HepG2 (cell line): ENCODE data around the gene PCBP1. TPM values are rescaled to one million over a fixed set of nuclear protein-coding genes. Genes with fewer than 3 reads are reported as not detected.

Source experiments
- DNMT3B ChIP-seq: conservative IDR thresholded peaks from 2 replicates; pipeline ENCODE4 v1.6.1; 2016; ENCODE audit warnings: missing biosample characterization, control low read depth
- ESRRA ChIP-seq: sonication (generic); formaldehyde crosslinking; IDR thresholded peaks from 2 replicates; pipeline ENCODE4 v1.5.1; 2020; ENCODE audit warnings: mild to moderate bottlenecking, low read depth, missing genetic modification reagents
- MAZ ChIP-seq, 2 experiments: sonication (generic) in 1 of 2; formaldehyde crosslinking in 1 of 2; IDR thresholded peaks; 2 replicates each; pipeline versions ENCODE4 v1.5.0 to v1.6.1; 2012 to 2020; ENCODE audit warnings: low read depth in 2 of 2, mild to moderate bottlenecking in 2 of 2, borderline replicate concordance in 1 of 2, improper control_type of control experiment in 1 of 2, low read length in 1 of 2, missing genetic modification reagents in 1 of 2, moderate library complexity in 1 of 2
- NFIC ChIP-seq: IDR thresholded peaks from 2 replicates; pipeline ENCODE4 v1.6.1; 2012; ENCODE audit warnings: mild to moderate bottlenecking, low read length, inconsistent platforms
- PAF1 ChIP-seq: IDR thresholded peaks from 2 replicates; pipeline ENCODE4 v1.6.1; 2016; ENCODE audit warnings: missing genetic modification reagents, missing compliant biosample characterization
- PCBP1 ChIP-seq: fragments of 200-400 bp; formaldehyde crosslinking; IDR thresholded peaks from 2 replicates; pipeline ENCODE4 v1.6.1; 2017; ENCODE audit warnings: mild to moderate bottlenecking, low read depth, low read length, borderline replicate concordance
- PITX1 ChIP-seq: sonication (generic); formaldehyde crosslinking; IDR thresholded peaks from 2 replicates; pipeline ENCODE4 v1.5.1; 2020; ENCODE audit warnings: mild to moderate bottlenecking, missing genetic modification reagents
- SNRNP70 ChIP-seq: fragments of 200-400 bp; formaldehyde crosslinking; IDR thresholded peaks from 2 replicates; pipeline ENCODE4 v1.6.1; 2017; ENCODE audit warnings: mild to moderate bottlenecking, low read depth, low read length, moderate library complexity
- TIGD3 ChIP-seq: sonication (generic); formaldehyde crosslinking; IDR thresholded peaks from 2 replicates; pipeline ENCODE4 v1.5.1; 2020; ENCODE audit warnings: mild to moderate bottlenecking, missing genetic modification reagents, borderline replicate concordance
- ZBTB7A ChIP-seq: sonication (generic); formaldehyde crosslinking; IDR thresholded peaks from 2 replicates; pipeline ENCODE4 v1.8.0; 2022; ENCODE audit warnings: mild to moderate bottlenecking, missing genetic modification reagents
- ZNF30 ChIP-seq: sonication (generic); formaldehyde crosslinking; IDR thresholded peaks from 2 replicates; pipeline ENCODE4 v1.5.0; 2020; ENCODE audit warnings: mild to moderate bottlenecking, missing genetic modification reagents
- ZNF691 ChIP-seq: sonication (generic); formaldehyde crosslinking; IDR thresholded peaks from 2 replicates; pipeline ENCODE4 v1.4.0; 2020; ENCODE audit warnings: missing genetic modification reagents, low read depth, mild to moderate bottlenecking, borderline replicate concordance
- ZSCAN31 ChIP-seq: sonication (generic); formaldehyde crosslinking; IDR thresholded peaks from 2 replicates; pipeline ENCODE4 v1.5.0; 2020; ENCODE audit warnings: low read depth, mild to moderate bottlenecking, missing genetic modification reagents
- polyA plus RNA-seq, 8 experiments: library from polyadenylated mRNA; depleted of rRNA in 3 of 8; stranded (reverse) in 7 of 8; unstranded in 1 of 8; fragments of >200 nt; fragmentation: Illumina TruSeq in 4 of 8; extraction: Trizol in 4 of 8; gene quantifications; 2 replicates each; pipeline versions ENCODE4 v1.2.1 to v1.2.3, GENCODE V29; 2011 to 2016; ENCODE audit warnings: low read depth in 4 of 8, missing spikeins in 1 of 8, mixed read lengths in 1 of 8; ENCODE audit not compliant: insufficient read depth in 1 of 8
- total RNA-seq, 5 experiments: library from RNA; depleted of rRNA; stranded (reverse); fragments of >200 nt; fragmentation: Illumina TruSeq; extraction: Trizol; gene quantifications; 2 replicates each; pipeline ENCODE4 v1.2.3, GENCODE V29; 2016; ENCODE audit warnings: low read depth in 1 of 5
- TF ChIP-seq, protein P1 (sequence below): sonication (generic); formaldehyde crosslinking; IDR thresholded peaks from 2 replicates; pipeline ENCODE4 v1.5.0; 2020; ENCODE audit warnings: mild to moderate bottlenecking, missing genetic modification reagents
- TF ChIP-seq, protein P2 (sequence below): sonication (generic); formaldehyde crosslinking; IDR thresholded peaks from 2 replicates; pipeline ENCODE4 v1.5.0; 2020; ENCODE audit warnings: missing genetic modification reagents
- TF ChIP-seq, protein P3 (sequence below): sonication (generic); formaldehyde crosslinking; IDR thresholded peaks from 2 replicates; pipeline ENCODE4 v1.5.0; 2020; ENCODE audit warnings: missing genetic modification reagents
- TF ChIP-seq, protein P4 (sequence below): sonication (generic); formaldehyde crosslinking; IDR thresholded peaks from 2 replicates; pipeline ENCODE4 v1.5.0; 2020; ENCODE audit warnings: mild to moderate bottlenecking, missing genetic modification reagents, borderline replicate concordance

PCBP1 gene
- total and polyA plus RNA-seq, 2 of the 13 experiments (the other 11 are each of a cell fraction or from before 2014, with no cell fraction given) = 32.0 to 137 TPM

DNA sequence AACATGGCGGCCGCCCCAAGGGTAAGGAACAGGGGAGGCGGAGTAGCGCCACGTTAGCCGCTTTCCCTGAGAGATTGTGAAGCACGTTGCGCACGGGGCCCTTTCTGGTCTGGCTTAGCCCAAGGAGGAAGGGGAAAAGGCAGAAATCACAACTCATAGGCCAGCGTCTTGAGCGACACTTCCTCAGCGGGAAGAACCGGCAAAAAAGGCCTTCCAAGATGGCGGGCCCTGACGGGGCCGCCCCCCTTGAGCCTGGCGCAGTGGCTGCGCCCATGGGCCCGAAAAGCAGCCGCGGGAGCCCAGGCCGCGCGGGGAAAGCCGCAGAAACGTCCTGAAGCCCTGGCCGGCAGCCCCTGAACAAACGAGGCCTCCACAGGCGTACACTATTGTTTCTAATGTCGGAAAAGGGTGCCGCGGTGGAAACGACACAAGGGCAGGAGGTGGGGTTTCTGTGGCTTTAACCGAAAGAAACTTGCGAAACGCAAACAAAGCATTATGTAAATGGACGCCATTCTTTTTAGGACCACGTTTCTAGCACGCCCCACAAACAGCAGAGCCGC, 919 bp upstream of the PCBP1 start (continued):
- TF ChIP-seq TIGD3 (CRISPR knock-in tag) (peak; percentile 88; the same call in 1 of the 2 replicates), MAZ (IDR thresholded peaks at IDR 0.05; ENCODE audit: borderline replicate concordance, low read depth, low read length) (no peak), MAZ (CRISPR knock-in tag; IDR thresholded peaks at IDR 0.05; ENCODE audit: low read depth) (peak; percentile 54; the same call in 1 of the 2 replicates), DNMT3B (CRISPR knock-in tag) (peak; percentile 10; the same call in 1 of the 2 replicates), PAF1 (0 out of 2 replicates have a peak, but pooled peaks have one; percentile 23), PCBP1 (no peak), ZNF30 (CRISPR knock-in tag) (peak; percentile 96), SNRNP70 (no peak), PITX1 (CRISPR knock-in tag) (peak; percentile 87), ESRRA (CRISPR knock-in tag) (no peak), ZBTB7A (peak; percentile 72), ZNF691 (peak; percentile 91), NFIC (peak; percentile 43), ZSCAN31 (CRISPR knock-in tag) (peak; percentile 58; the same call in 1 of the 2 replicates)
- TF ChIP-seq, protein P1, sequence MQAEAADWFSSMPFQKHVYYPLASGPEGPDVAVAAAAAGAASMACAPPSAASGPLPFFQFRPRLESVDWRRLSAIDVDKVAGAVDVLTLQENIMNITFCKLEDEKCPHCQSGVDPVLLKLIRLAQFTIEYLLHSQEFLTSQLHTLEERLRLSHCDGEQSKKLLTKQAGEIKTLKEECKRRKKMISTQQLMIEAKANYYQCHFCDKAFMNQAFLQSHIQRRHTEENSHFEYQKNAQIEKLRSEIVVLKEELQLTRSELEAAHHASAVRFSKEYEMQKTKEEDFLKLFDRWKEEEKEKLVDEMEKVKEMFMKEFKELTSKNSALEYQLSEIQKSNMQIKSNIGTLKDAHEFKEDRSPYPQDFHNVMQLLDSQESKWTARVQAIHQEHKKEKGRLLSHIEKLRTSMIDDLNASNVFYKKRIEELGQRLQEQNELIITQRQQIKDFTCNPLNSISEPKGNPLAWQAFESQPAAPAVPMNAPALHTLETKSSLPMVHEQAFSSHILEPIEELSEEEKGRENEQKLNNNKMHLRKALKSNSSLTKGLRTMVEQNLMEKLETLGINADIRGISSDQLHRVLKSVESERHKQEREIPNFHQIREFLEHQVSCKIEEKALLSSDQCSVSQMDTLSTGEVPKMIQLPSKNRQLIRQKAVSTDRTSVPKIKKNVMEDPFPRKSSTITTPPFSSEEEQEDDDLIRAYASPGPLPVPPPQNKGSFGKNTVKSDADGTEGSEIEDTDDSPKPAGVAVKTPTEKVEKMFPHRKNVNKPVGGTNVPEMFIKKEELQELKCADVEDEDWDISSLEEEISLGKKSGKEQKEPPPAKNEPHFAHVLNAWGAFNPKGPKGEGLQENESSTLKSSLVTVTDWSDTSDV (CRISPR knock-in tag) = 0 out of 2 replicates have a peak, but pooled peaks have one; percentile 56
- TF ChIP-seq, protein P2, sequence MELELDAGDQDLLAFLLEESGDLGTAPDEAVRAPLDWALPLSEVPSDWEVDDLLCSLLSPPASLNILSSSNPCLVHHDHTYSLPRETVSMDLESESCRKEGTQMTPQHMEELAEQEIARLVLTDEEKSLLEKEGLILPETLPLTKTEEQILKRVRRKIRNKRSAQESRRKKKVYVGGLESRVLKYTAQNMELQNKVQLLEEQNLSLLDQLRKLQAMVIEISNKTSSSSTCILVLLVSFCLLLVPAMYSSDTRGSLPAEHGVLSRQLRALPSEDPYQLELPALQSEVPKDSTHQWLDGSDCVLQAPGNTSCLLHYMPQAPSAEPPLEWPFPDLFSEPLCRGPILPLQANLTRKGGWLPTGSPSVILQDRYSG (CRISPR knock-in tag) = 0 out of 2 replicates have a peak, but pooled peaks have one; percentile 62
- TF ChIP-seq, protein P3, sequence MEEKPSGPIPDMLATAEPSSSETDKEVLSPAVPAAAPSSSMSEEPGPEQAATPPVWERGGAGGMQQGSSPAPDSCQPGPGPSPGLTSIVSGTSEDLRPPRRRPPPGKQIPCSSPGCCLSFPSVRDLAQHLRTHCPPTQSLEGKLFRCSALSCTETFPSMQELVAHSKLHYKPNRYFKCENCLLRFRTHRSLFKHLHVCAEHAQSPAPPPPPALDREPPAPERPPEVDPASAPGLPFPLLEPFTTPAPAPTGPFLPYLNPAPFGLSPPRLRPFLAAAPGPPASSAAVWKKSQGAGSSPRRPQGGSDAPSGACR (CRISPR knock-in tag) = no peak; the same call in none of the 2 replicates
- TF ChIP-seq, protein P4, sequence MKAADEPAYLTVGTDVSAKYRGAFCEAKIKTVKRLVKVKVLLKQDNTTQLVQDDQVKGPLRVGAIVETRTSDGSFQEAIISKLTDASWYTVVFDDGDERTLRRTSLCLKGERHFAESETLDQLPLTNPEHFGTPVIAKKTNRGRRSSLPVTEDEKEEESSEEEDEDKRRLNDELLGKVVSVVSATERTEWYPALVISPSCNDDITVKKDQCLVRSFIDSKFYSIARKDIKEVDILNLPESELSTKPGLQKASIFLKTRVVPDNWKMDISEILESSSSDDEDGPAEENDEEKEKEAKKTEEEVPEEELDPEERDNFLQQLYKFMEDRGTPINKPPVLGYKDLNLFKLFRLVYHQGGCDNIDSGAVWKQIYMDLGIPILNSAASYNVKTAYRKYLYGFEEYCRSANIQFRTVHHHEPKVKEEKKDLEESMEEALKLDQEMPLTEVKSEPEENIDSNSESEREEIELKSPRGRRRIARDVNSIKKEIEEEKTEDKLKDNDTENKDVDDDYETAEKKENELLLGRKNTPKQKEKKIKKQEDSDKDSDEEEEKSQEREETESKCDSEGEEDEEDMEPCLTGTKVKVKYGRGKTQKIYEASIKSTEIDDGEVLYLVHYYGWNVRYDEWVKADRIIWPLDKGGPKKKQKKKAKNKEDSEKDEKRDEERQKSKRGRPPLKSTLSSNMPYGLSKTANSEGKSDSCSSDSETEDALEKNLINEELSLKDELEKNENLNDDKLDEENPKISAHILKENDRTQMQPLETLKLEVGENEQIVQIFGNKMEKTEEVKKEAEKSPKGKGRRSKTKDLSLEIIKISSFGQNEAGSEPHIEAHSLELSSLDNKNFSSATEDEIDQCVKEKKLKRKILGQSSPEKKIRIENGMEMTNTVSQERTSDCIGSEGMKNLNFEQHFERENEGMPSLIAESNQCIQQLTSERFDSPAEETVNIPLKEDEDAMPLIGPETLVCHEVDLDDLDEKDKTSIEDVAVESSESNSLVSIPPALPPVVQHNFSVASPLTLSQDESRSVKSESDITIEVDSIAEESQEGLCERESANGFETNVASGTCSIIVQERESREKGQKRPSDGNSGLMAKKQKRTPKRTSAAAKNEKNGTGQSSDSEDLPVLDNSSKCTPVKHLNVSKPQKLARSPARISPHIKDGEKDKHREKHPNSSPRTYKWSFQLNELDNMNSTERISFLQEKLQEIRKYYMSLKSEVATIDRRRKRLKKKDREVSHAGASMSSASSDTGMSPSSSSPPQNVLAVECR (CRISPR knock-in tag) = peak; percentile 84
